ENCODE results near the gene JAZF1. TPM values are rescaled to one million over a fixed set of nuclear protein-coding genes. Genes with fewer than 3 reads are reported as not detected.

JAZF1 gene
- total RNA-seq, 1 donor from 2014 or later, result 3.6 TPM

DNA sequence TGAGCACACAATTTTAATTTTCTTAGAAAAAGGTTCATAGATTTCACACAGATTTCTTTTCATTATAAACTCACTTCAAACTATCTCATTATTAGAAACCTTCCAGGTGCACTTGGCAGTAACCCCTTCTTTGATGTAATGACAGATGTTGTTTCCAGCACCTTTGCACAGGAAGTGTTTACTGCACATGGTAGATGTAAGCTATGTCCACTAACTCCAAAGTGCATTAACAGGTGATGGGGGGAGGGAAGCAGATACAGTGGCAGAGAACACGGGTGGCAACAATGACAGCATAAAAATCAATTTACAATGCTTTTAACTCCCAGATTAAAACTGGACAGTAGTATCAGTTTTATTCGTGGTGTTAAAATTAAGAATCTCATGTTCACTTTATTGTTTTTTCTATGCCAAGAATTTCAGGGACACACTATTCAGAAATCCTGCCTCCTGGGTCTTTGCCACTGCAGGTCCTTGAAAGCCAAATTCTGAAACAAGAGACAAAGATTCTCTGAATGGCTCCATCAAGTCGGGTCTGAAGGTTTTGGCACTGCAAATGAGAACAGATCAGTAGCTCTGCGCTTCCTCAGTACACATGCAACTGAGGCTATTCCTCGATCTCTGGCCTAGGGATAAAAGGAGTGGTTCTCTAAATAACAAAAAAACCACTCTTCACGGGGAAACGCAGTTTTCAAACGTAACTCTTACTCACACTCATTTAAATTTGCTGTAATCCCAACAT is 187.7 kb downstream of the JAZF1 start:
- no peak overlapping the region for H3K4me3 ChIP-seq (ENCODE audit: low read depth, low read length)
- TF ChIP-seq, protein P1, sequence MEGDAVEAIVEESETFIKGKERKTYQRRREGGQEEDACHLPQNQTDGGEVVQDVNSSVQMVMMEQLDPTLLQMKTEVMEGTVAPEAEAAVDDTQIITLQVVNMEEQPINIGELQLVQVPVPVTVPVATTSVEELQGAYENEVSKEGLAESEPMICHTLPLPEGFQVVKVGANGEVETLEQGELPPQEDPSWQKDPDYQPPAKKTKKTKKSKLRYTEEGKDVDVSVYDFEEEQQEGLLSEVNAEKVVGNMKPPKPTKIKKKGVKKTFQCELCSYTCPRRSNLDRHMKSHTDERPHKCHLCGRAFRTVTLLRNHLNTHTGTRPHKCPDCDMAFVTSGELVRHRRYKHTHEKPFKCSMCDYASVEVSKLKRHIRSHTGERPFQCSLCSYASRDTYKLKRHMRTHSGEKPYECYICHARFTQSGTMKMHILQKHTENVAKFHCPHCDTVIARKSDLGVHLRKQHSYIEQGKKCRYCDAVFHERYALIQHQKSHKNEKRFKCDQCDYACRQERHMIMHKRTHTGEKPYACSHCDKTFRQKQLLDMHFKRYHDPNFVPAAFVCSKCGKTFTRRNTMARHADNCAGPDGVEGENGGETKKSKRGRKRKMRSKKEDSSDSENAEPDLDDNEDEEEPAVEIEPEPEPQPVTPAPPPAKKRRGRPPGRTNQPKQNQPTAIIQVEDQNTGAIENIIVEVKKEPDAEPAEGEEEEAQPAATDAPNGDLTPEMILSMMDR (conservative IDR thresholded peaks at IDR 0.05; ENCODE audit: low read depth, low read length), result no peak
- no peak for DNase-seq (ENCODE audit: low read depth)

DNA sequence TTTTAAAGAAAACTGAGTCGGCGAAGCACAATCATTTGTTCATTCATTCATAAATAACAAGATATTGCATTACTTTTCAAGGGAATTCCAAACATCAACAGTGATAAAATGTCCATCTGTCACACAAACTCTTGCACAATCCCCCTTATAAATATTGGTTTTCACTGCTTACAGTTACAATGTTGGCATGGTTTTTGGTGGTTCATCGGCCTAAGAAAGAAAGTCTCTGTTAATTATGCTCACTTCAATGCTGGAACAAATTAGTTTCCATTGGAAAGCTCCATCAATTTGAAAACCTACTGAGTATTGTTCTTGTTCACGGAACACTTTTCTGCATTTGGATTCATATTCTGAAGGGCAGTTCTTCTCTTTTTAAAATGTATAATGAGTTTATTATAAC is 188.5 kb downstream of the JAZF1 start:
- H3K4me3 ChIP-seq (ENCODE audit: low read depth, low read length), result no peak overlapping the region
- no peak for DNase-seq (ENCODE audit: low read depth)

DNA sequence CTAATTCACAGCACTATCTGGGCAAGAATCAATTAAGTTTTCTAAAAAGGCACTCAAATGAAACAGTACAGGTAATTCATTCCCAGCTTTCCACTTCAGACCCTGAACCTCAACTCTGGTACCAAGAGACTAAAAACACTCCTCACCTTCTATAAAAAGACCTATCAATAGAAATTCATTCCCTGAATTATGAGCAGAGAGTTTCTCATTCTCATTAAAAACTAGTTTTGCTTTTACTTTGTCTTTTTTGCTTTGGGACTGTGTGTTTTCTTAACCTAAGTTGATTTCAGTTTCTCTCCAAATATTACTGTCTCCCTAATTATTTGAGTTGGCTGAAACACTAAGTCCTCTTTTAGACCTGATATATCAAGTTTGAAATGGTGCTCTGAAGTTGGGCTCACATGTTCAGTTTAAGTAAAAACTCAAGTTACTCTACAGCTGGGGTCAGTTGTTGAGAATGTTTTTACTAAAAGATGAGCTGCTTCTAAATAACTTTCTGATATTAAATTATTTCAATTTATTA is 189.5 kb downstream of the JAZF1 start:
- TF ChIP-seq, protein P1 (conservative IDR thresholded peaks at IDR 0.05; ENCODE audit: low read depth, low read length), result no peak
- DNase-seq (ENCODE audit: low read depth), result no peak
- no peak overlapping the region for H3K4me3 ChIP-seq (ENCODE audit: low read depth, low read length)

More for the DNA sequence above, 188.5 kb downstream of the JAZF1 start:
- TF ChIP-seq, protein P1 (conservative IDR thresholded peaks at IDR 0.05; ENCODE audit: low read depth, low read length), result no peak

DNA sequence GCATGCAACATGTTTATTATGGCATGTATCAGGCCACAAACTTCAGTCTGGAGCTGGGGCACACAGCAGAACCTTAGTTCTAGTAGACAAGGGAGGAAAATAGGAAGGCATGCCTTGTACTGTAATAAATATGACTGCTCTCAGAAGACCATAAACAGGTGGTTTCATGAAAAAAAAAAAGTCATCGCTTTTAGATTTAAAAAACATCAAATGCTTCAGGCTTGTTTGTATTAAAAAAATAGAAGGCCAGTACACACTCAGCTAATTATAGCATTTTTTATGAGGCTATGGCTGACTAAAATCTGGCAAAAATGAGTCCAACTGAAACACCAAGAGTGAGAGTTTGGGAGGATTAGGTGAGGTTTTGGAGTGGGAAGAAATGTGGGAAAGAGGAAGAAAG is 204.1 kb downstream of the JAZF1 start:
- TF ChIP-seq, protein P1 (conservative IDR thresholded peaks at IDR 0.05; ENCODE audit: low read depth, low read length), result no peak
- DNase-seq (ENCODE audit: low read depth), result no peak
- no peak overlapping the region for H3K4me3 ChIP-seq (ENCODE audit: low read depth, low read length)

DNA sequence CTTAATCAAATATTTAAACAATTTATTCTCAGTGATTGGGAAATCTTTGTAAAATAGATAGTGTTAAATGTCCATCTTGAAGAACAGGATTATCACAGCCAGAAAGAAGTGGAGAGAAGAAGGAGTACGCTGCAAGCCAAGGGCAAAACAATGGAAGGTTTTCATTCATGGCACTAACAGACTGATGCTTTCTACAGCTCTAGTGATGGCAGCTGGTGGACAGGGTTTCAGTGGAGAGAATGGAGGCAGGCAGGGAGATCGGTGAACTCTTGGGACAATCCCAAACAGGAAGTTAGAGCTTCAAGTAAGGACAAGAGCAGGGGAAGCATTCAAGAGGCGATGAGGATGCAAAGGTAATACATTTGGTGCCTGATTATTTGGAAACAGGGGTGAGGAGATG is 207.0 kb downstream of the JAZF1 start:
- no peak for DNase-seq (ENCODE audit: low read depth)
- TF ChIP-seq, protein P1 (conservative IDR thresholded peaks at IDR 0.05; ENCODE audit: low read depth, low read length), result no peak
- no peak overlapping the region for H3K4me3 ChIP-seq (ENCODE audit: low read depth, low read length)

DNA sequence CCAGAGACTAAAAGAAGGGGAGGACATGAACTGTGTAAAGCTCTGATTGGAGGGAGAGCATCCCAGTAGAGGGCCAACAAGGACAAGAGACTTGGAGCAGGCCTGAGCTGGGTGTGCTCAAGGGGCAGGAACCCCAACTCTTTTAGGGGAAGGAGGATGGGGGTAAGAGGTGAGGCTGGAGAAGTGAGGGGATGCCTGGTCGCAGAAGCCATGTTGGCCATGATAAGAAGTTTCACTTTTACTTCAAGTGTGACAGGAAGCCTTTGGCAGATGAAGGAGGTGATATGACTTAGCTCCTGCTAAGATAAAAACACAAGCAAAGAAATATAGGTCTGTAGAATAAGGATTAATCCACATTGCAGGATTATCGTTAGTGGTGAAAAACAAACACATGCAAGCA is 208.3 kb downstream of the JAZF1 start:
- TF ChIP-seq, protein P1 (conservative IDR thresholded peaks at IDR 0.05; ENCODE audit: low read depth, low read length), result no peak
- H3K4me3 ChIP-seq (ENCODE audit: low read depth, low read length), result no peak overlapping the region

More for the DNA sequence above, 208.3 kb downstream of the JAZF1 start:
- DNase-seq (ENCODE audit: low read depth), result no peak
